Left lung (tissue), 10 donors: ENCODE measurements around the gene PDC. TPM values are rescaled to one million over a fixed set of nuclear protein-coding genes. Genes with fewer than 3 reads are reported as not detected.

Experiments used
- ATAC-seq: fragments of 200-7000 bp; cut with Tn5 transposase; one replicate; pipeline ENCODE4 v1.9.1; 2020; ENCODE audit warnings: moderate library complexity
- DNase-seq, 4 donors: peaks; one replicate each; pipeline ENCODE4 v3.0.0-alpha.2; 2013 to 2020
- H3K27ac ChIP-seq, 2 donors: fragments of 200-600 bp; sonication (generic) in 1 of 2; one replicate each; pipeline versions ENCODE4 v1.5.0 to v1.8.0; 2020 to 2021
- H3K27me3 ChIP-seq, 2 donors: fragments of 200-600 bp; sonication (generic) in 1 of 2; one replicate each; pipeline versions ENCODE4 v1.5.0 to v1.8.0; 2020 to 2021
- H3K36me3 ChIP-seq, 2 donors: fragments of 200-600 bp; sonication (generic) in 1 of 2; one replicate each; pipeline versions ENCODE4 v1.5.0 to v1.8.0; 2020 to 2021
- H3K4me1 ChIP-seq, 2 donors: fragments of 200-600 bp; one replicate each; pipeline ENCODE4 v1.8.0; 2021
- H3K4me3 ChIP-seq, 2 donors: fragments of 200-600 bp; sonication (generic) in 1 of 2; one replicate each; pipeline versions ENCODE4 v1.5.0 to v1.8.0; 2020 to 2021; ENCODE audit warnings: mild to moderate bottlenecking in 1 of 2
- H3K9me3 ChIP-seq, 2 donors: fragments of 200-600 bp; sonication (generic) in 1 of 2; one replicate each; pipeline versions ENCODE4 v1.5.0 to v1.8.0; 2020 to 2021
- CTCF ChIP-seq, 2 donors: fragments of 200-600 bp; sonication (generic) in 1 of 2; IDR thresholded peaks; one replicate each; pipeline versions ENCODE4 v1.5.0 to v1.8.0; 2021; ENCODE audit warnings: antibody characterized with exemption in 2 of 2
- intact Hi-C, 2 donors: fragments of 100-400 bp; cut with DNase I; formaldehyde crosslinking; loops; one replicate each; pipeline versions ENCODE4 v1.11.2 to v1.14.2; 2022
- polyA plus RNA-seq, 6 donors: library from polyadenylated mRNA; unstranded; fragments of 120-200 nt; gene quantifications; one replicate each; pipeline ENCODE4 v1.2.1, GENCODE V29; 2013; ENCODE audit not compliant: insufficient read length in 6 of 6
- total RNA-seq, 2 donors: library from RNA; stranded (reverse); fragmentation: NEBNext Ultra II Directional; extraction: Animal tissue kit (Norgen Biotek cat#: 25700); gene quantifications; one replicate each; pipeline ENCODE4 v1.2.1, GENCODE V29; 2021
- donor health status: DM: no; HTN: yes; CAD: no.
- donor health status: DM: no; HTN: no; CAD: no.

Gene PDC
- total and polyA plus RNA-seq, 8 donors, result 0.27 to 0.84 (median 0.56) TPM; not detected in 2

GRCh38 chr1:186424539-186424938, 36.4 kb downstream of the PDC start:
- intact Hi-C loops, result no loop called here
- Histone ChIP-seq H3K4me1 (no peaks in the 10 kb centered on the region), H3K36me3 (peaks cover 0 to 10% of the 10 kb centered on the region in 2 donors), H3K27me3 (no peaks in the 10 kb centered on the region), H3K9me3 (no peaks in the 10 kb centered on the region), H3K4me3 (no peak overlapping the region), H3K27ac (no peak overlapping the region)
- ATAC-seq (no peak), DNase-seq (peak in 1 of 4 donors; percentile 51)
- no peak for TF ChIP-seq CTCF (IDR thresholded peaks at IDR 0.05)

- ATAC-seq (no peak), DNase-seq (no peak)
- Histone ChIP-seq H3K4me1 (no peaks in the 10 kb centered on the region), H3K9me3 (no peaks in the 10 kb centered on the region), H3K27ac (no peak overlapping the region), H3K36me3 (peaks cover 0 to 34% of the 10 kb centered on the region in 2 donors), H3K4me3 (no peak overlapping the region), H3K27me3 (no peaks in the 10 kb centered on the region)
- TF ChIP-seq CTCF (IDR thresholded peaks at IDR 0.05), result no peak
- intact Hi-C loops, result no loop called here
Observed at GRCh38 chr1:186421446-186421845, 39.5 kb downstream of the PDC start.

- Histone ChIP-seq H3K27ac (peak overlapping the region in 1 of 2 donors; percentile 15), H3K27me3 (no peaks in the 10 kb centered on the region), H3K36me3 (peaks cover 0 to 34% of the 10 kb centered on the region in 2 donors), H3K9me3 (no peaks in the 10 kb centered on the region), H3K4me3 (no peak overlapping the region), H3K4me1 (no peaks in the 10 kb centered on the region)
- TF ChIP-seq CTCF (IDR thresholded peaks at IDR 0.05), result no peak
- DNase-seq (peak in 1 of 4 donors; percentile 57), ATAC-seq (no peak)
- intact Hi-C loops, result no loop called here
Observed at GRCh38 chr1:186420923-186421322, 40.0 kb downstream of the PDC start.

GRCh38 chr1:186420311-186420710, 40.6 kb downstream of the PDC start:
- DNase-seq, result no peak
- Histone ChIP-seq H3K27me3 (no peaks in the 10 kb centered on the region), H3K27ac (peak overlapping the region in 1 of 2 donors; percentile 15), H3K9me3 (no peaks in the 10 kb centered on the region), H3K36me3 (peaks cover 0 to 40% of the 10 kb centered on the region in 2 donors), H3K4me3 (no peak overlapping the region), H3K4me1 (no peaks in the 10 kb centered on the region)
- intact Hi-C loops, result no loop called here
- no peak for ATAC-seq
- TF ChIP-seq CTCF (IDR thresholded peaks at IDR 0.05), result no peak

- H3K36me3 ChIP-seq, result peaks cover 0 to 46% of the 10 kb centered on the region in 2 donors
- no peaks in the 10 kb centered on the region for H3K27me3 ChIP-seq
- intact Hi-C loops, result no loop called here
- H3K9me3 ChIP-seq, result no peaks in the 10 kb centered on the region
- no peaks in the 10 kb centered on the region for H3K4me1 ChIP-seq
- no peak for TF ChIP-seq CTCF (IDR thresholded peaks at IDR 0.05)
- no peak overlapping the region for H3K27ac ChIP-seq
- DNase-seq (no peak), ATAC-seq (no peak)
- no peak overlapping the region for H3K4me3 ChIP-seq
Observed at GRCh38 chr1:186418503-186418902, 42.4 kb downstream of the PDC start.
